Neural progenitor cell (in vitro differentiated cells): ENCODE data around the gene SPRED2.

ENCODE experiments used
- CTCF ChIP-seq: fragments of 200-600 bp; sonication (generic); IDR thresholded peaks from 2 replicates; pipeline ENCODE4 v1.5.1; 2017; ENCODE audit warnings: antibody characterized with exemption, mild to moderate bottlenecking
- EZH2phosphoT487 ChIP-seq: fragments of 200-600 bp; sonication (generic); IDR thresholded peaks from 2 replicates; pipeline ENCODE4 v1.6.1; 2017; ENCODE audit warnings: antibody characterized with exemption

- TF ChIP-seq CTCF, result no peak
- no peak for TF ChIP-seq EZH2phosphoT487
These were observed 7.1 kb downstream of the SPRED2 start for GRCh38 chr2:65425276-65425675.
